Pancreas (tissue), 10 donors: ENCODE data around the gene VWF. TPM values are rescaled to one million over a fixed set of nuclear protein-coding genes. Genes with fewer than 3 reads are reported as not detected.
A peak's percentile ranks its signal among the peaks of the same experiment; 100 is the strongest.

Experiments
- ATAC-seq, 4 donors: fragments of 200-7000 bp; cut with Tn5 transposase; one replicate each; pipeline versions ENCODE4 v1.8.0 to v1.9.1; 2020; ENCODE audit warnings: mild to moderate bottlenecking in 4 of 4, moderate library complexity in 4 of 4
- DNase-seq, 6 donors: peaks; one replicate each; pipeline ENCODE4 v3.0.0-alpha.2; 2020
- FAIRE-seq: peaks from 2 replicates; lab custom pipeline; 2012; peaks lifted over from hg19 to GRCh38; lab: Jason Lieb, UNC
- H3K27ac ChIP-seq, 4 donors: fragments of 200-600 bp; sonication (generic); 1 replicate in 3 of 4; 2 replicates in 1 of 4; pipeline versions ENCODE4 v1.5.0 to v1.8.0; 2020
- H3K27me3 ChIP-seq, 4 donors: fragments of 200-600 bp; one replicate each; pipeline ENCODE4 v1.8.0; 2021
- H3K36me3 ChIP-seq, 3 donors: fragments of 200-600 bp; sonication (generic) in 1 of 3; one replicate each; pipeline versions ENCODE4 v1.5.0 to v1.8.0; 2020 to 2021
- H3K4me1 ChIP-seq, 3 donors: fragments of 200-600 bp; one replicate each; pipeline ENCODE4 v1.8.0; 2021
- H3K4me3 ChIP-seq, 4 donors: fragments of 200-600 bp; sonication (generic) in 2 of 4; one replicate each; pipeline versions ENCODE4 v1.5.0 to v1.8.0; 2020 to 2021
- H3K9me3 ChIP-seq, 4 donors: fragments of 200-600 bp; one replicate each; pipeline ENCODE4 v1.8.0; 2021
- WGBS, 2 donors: extraction: QIAGEN DNeasy Blood & Tissue Kit; methylation state at CpG; one replicate each; pipeline ENCODE4 v1.1.7; 2013; 5-methylcytosine and 5-hydroxymethylcytosine counted together
- intact Hi-C, 3 donors: fragments of 100-400 bp; cut with DNase I; formaldehyde crosslinking; loops; one replicate each; pipeline versions ENCODE4 v1.11.1 to v1.14.2; 2022
- polyA plus RNA-seq, 2 donors: library from polyadenylated mRNA; stranded (reverse); fragments of 200-250 nt; gene quantifications; one replicate each; pipeline ENCODE4 v1.2.3, GENCODE V29; 2013
- total RNA-seq, 6 donors: library from RNA; stranded (reverse); fragmentation: NEBNext Ultra II Directional in 4 of 6; extraction: Animal tissue kit (Norgen Biotek cat#: 25700) in 4 of 6; gene quantifications; one replicate each; pipeline versions ENCODE4 v1.2.1 to v1.2.4, GENCODE V29; 2021 to 2023
- TF ChIP-seq, protein P1 (sequence below), 4 donors: fragments of 200-600 bp; sonication (generic) in 3 of 4; IDR thresholded peaks; one replicate each; pipeline versions ENCODE4 v1.5.0 to v1.8.0; 2021; ENCODE audit warnings: antibody characterized with exemption in 4 of 4
- donor health status: healthy with polysubstance abuse.
- donor health status: DM: no; HTN: no; CAD: no; lungs with moderate emphysema.
- donor health status: DM: no; HTN: no; CAD: no.
- donor health status: control.
- donor health status: control.
- donor health status: Bipolar disorder and iron deficiency.
- donor health status: DM: yes; HTN: yes; CAD: no.
- donor health status: DM: no; HTN: no; CAD: no.
- donor health status: DM: no; HTN: no; CAD: no.
- donor health status: DM: yes; HTN: yes; CAD: no.

Gene VWF
- total and polyA plus RNA-seq, 8 donors: 15.9 to 53.1 (median 29.1) TPM

DNA sequence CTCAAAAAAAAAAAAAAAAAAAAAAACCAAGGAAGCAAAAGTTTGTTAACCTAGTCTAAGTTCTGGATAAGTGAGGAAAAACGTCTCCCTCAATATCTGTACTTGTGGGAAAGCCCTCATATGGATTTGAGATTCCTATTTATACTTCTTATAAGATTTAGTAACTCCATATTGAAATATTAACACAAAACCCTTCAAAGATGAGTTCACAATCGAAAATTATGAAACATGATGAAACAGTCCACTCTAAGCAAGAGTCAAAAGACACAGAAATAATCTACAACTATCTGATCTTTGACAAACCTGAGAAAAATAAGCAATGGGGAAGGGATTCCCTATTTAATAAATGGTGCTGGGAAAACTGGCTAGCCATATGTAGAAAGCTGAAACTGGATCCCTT is 25.2 kb downstream of the VWF start:
- 18 to 33% methylated on average over 2 of the region's 2 CpGs for WGBS, 2 donors
- Histone ChIP-seq H3K9me3 (no peaks in the 10 kb centered on the region), H3K27ac (no peak overlapping the region), H3K27me3 (no peaks in the 10 kb centered on the region), H3K36me3 (no peaks in the 10 kb centered on the region), H3K4me3 (no peak overlapping the region), H3K4me1 (no peaks in the 10 kb centered on the region)
- ATAC-seq: no peak
- TF ChIP-seq, protein P1, sequence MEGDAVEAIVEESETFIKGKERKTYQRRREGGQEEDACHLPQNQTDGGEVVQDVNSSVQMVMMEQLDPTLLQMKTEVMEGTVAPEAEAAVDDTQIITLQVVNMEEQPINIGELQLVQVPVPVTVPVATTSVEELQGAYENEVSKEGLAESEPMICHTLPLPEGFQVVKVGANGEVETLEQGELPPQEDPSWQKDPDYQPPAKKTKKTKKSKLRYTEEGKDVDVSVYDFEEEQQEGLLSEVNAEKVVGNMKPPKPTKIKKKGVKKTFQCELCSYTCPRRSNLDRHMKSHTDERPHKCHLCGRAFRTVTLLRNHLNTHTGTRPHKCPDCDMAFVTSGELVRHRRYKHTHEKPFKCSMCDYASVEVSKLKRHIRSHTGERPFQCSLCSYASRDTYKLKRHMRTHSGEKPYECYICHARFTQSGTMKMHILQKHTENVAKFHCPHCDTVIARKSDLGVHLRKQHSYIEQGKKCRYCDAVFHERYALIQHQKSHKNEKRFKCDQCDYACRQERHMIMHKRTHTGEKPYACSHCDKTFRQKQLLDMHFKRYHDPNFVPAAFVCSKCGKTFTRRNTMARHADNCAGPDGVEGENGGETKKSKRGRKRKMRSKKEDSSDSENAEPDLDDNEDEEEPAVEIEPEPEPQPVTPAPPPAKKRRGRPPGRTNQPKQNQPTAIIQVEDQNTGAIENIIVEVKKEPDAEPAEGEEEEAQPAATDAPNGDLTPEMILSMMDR (IDR thresholded peaks at IDR 0.05): no peak
- intact Hi-C loops: no loop called here
- DNase-seq: no peak
- FAIRE-seq: no peak

DNA sequence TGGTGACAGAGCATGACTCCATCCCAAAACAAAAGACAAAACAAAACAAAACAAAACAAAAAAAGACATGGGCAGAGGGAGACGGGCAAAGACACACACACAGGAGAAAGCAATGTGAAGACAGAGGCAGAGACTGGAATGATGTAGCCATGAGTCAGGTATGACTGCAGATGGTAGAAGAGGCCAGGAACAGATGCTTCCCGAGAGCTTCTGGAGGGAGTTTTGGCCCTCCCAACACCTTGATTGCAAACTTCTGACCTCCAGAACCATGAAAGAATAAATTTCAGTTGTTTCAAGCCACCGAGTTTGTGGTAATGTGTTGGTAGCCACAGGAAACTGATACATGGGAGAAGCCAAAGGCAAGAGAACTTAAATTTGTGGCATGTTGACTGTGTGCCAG is 27.1 kb downstream of the VWF start:
- FAIRE-seq: no peak
- Histone ChIP-seq H3K27me3 (no peaks in the 10 kb centered on the region), H3K9me3 (no peaks in the 10 kb centered on the region), H3K4me1 (no peaks in the 10 kb centered on the region), H3K4me3 (no peak overlapping the region), H3K27ac (no peak overlapping the region), H3K36me3 (no peaks in the 10 kb centered on the region)
- TF ChIP-seq, protein P1 (IDR thresholded peaks at IDR 0.05): no peak
- DNase-seq: no peak
- 57 to 65% methylated on average over 3 of the region's 3 CpGs for WGBS, 2 donors
- intact Hi-C loops: no loop called here
- no peak for ATAC-seq

DNA sequence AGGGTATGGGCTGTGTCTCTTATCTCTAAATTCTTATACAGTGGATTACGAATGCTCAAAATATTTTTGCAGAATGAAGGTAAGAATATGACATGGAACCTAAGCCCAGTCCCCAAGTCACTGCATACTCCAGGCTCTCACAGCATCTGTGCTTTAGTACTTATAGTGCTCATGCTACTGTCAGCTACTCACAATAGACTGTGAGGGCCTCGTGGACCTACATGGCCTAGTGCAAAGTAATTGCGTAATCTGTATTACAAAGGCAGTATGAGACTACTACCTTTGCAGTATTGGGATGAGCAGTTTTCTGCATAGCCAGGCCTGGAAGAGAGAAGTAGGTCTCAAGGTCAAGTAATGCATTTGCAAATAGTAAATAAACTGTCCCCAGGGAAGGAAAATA is 27.9 kb downstream of the VWF start:
- FAIRE-seq (no peak), DNase-seq (no peak), ATAC-seq (no peak)
- H3K4me3 ChIP-seq: no peak overlapping the region
- H3K9me3 ChIP-seq: no peaks in the 10 kb centered on the region
- no peaks in the 10 kb centered on the region for H3K4me1 ChIP-seq
- TF ChIP-seq, protein P1 (IDR thresholded peaks at IDR 0.05): no peak
- no peaks in the 10 kb centered on the region for H3K36me3 ChIP-seq
- 65 to 75% methylated on average over 3 of the region's 3 CpGs for WGBS, 2 donors
- H3K27ac ChIP-seq: no peak overlapping the region
- intact Hi-C loops: no loop called here
- H3K27me3 ChIP-seq: no peaks in the 10 kb centered on the region

DNA sequence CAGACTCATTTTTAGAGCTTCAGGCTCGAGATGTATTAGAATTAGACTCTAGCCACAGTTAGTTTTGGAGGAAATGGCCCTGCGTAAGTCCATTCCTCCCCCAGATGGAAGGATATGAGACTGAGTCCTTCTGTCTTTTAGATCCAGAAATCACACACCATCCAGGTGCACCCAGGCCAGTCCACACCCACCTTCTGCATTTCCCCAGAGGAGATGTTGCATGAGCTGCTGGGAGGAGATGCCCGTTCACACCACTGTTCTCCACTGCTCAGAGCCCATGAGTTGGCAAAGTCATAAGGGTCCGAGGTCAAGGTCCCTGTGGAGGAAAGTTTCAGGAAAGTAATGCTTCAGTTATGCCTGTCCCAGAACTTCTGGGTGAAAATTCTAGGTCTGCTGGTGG is 29.2 kb downstream of the VWF start:
- WGBS, 2 donors: 58 to 74% methylated on average over 4 of the region's 4 CpGs

DNA sequence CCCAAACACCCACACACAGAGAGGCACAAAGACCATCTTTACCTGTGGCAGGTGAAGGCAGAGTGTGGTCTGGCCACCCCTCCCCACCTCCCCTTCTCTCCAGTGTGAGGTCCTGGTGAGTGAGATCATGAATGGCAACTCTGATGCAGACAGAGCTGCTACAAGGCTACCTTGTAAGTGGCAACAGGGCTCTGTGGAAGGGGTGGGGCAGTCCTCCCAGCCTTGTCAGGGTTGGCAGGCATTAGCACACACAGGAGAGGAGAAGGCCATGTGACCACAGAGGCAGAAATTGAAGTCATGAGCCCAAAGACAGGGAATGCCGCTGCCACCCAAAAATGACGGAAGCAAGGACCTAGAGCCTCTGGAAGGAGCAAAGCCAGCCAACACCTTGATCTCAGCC is 30.7 kb downstream of the VWF start:
- H3K36me3 ChIP-seq: no peaks in the 10 kb centered on the region
- H3K27ac ChIP-seq: no peak overlapping the region
- no peaks in the 10 kb centered on the region for H3K27me3 ChIP-seq
- FAIRE-seq: no peak
- no peaks in the 10 kb centered on the region for H3K9me3 ChIP-seq
- TF ChIP-seq, protein P1 (IDR thresholded peaks at IDR 0.05): no peak
- H3K4me3 ChIP-seq: no peak overlapping the region
- peak in 2 of 4 donors; percentile 27 to 52 for ATAC-seq
- WGBS, 2 donors: 89 to 90% methylated on average over 2 of the region's 2 CpGs
- DNase-seq: no peak
- intact Hi-C loops: no loop called here
- H3K4me1 ChIP-seq: no peaks in the 10 kb centered on the region

More for the DNA sequence above, 29.2 kb downstream of the VWF start:
- ATAC-seq (no peak), DNase-seq (no peak), FAIRE-seq (no peak)
- Histone ChIP-seq H3K4me1 (no peaks in the 10 kb centered on the region), H3K9me3 (no peaks in the 10 kb centered on the region), H3K4me3 (no peak overlapping the region), H3K36me3 (no peaks in the 10 kb centered on the region), H3K27ac (no peak overlapping the region), H3K27me3 (no peaks in the 10 kb centered on the region)
- intact Hi-C loops: no loop called here
- TF ChIP-seq, protein P1 (IDR thresholded peaks at IDR 0.05): no peak
